Measurements from ENCODE around the gene CRIP2.

Gene CRIP2

GRCh38 chr14:105484997-105485393 is 10.4 kb downstream of the CRIP2 start:
- no peak for TF ChIP-seq USF1 (IDR thresholded peaks at IDR 0.05)
- TF ChIP-seq ZBTB7A (IDR thresholded peaks at IDR 0.05; ENCODE audit: low read depth) = peak; percentile 45; the same call in 1 of the 2 replicates

- no peak for TF ChIP-seq MAX (IDR thresholded peaks at IDR 0.05)
- TF ChIP-seq TAF1 (IDR thresholded peaks at IDR 0.05; ENCODE audit: low read depth) = no peak
- TF ChIP-seq USF1 (IDR thresholded peaks at IDR 0.05) = no peak
- TF ChIP-seq TEAD4 (IDR thresholded peaks at IDR 0.05) = no peak
- TF ChIP-seq EP300 (IDR thresholded peaks at IDR 0.05; ENCODE audit: borderline replicate concordance) = no peak
- TF ChIP-seq CREB1 (IDR thresholded peaks at IDR 0.05; ENCODE audit: low read depth) = no peak
- TF ChIP-seq EGR1 (IDR thresholded peaks at IDR 0.05) = no peak
These were observed 11.1 kb downstream of the CRIP2 start for GRCh38 chr14:105485739-105486162.

GRCh38 chr14:105486163-105486973 is 11.7 kb downstream of the CRIP2 start, which contains the start of gene CRIP1:
TSS of gene CRIP1 (plus strand) at chr14:105486886. CDS start at chr14:105487260, 374 bp downstream.
- TF ChIP-seq TAF1 (IDR thresholded peaks at IDR 0.05; ENCODE audit: low read depth) (no peak), EP300 (IDR thresholded peaks at IDR 0.05; ENCODE audit: borderline replicate concordance) (no peak), USF1 (IDR thresholded peaks at IDR 0.05) (no peak), REST (IDR thresholded peaks at IDR 0.05; ENCODE audit: low read depth) (no peak), TCF12 (IDR thresholded peaks at IDR 0.05; ENCODE audit: low read depth) (no peak), EGR1 (IDR thresholded peaks at IDR 0.05) (no peak), MAX (IDR thresholded peaks at IDR 0.05) (no peak), RAD21 (IDR thresholded peaks at IDR 0.05; ENCODE audit: low read depth) (no peak), TEAD4 (IDR thresholded peaks at IDR 0.05) (no peak), CREB1 (IDR thresholded peaks at IDR 0.05; ENCODE audit: low read depth) (no peak), ZBTB7A (IDR thresholded peaks at IDR 0.05; ENCODE audit: low read depth) (no peak), YY1 (IDR thresholded peaks at IDR 0.05; ENCODE audit: low read depth) (no peak), CEBPB (IDR thresholded peaks at IDR 0.05) (no peak), NFIC (IDR thresholded peaks at IDR 0.05) (no peak), FOXM1 (IDR thresholded peaks at IDR 0.05; ENCODE audit: borderline replicate concordance, low read depth) (no peak)

GRCh38 chr14:105486974-105487448 is 12.4 kb downstream of the CRIP2 start:
- TF ChIP-seq ZBTB7A (IDR thresholded peaks at IDR 0.05; ENCODE audit: low read depth) (no peak), MAX (IDR thresholded peaks at IDR 0.05) (no peak)

- TF ChIP-seq FOXM1 (IDR thresholded peaks at IDR 0.05; ENCODE audit: borderline replicate concordance, low read depth) (no peak), REST (IDR thresholded peaks at IDR 0.05; ENCODE audit: low read depth) (no peak), YY1 (IDR thresholded peaks at IDR 0.05; ENCODE audit: low read depth) (no peak)
These were observed 12.9 kb downstream of the CRIP2 start for GRCh38 chr14:105487449-105487985.

Data from Ishikawa (cell line).